Osteocyte (in vitro differentiated cells): ENCODE data around the gene CD207. TPM values are rescaled to one million over a fixed set of nuclear protein-coding genes. Genes with fewer than 3 reads are reported as not detected.

Source experiments
- DNase-seq: peaks from one replicate; pipeline ENCODE4 v3.0.0; 2021; ENCODE audit warnings: mixed read lengths; ENCODE audit not compliant: unreplicated experiment; ENCODE audit errors: extremely low spot score
- H3K27ac Mint-ChIP-seq: one replicate; pipeline ENCODE4 v1.8.0; 2021; ENCODE audit warnings: mild to moderate bottlenecking, mixed read lengths; ENCODE audit not compliant: unreplicated experiment
- H3K27me3 Mint-ChIP-seq: one replicate; pipeline ENCODE4 v1.8.0; 2021; ENCODE audit warnings: mixed read lengths; ENCODE audit not compliant: unreplicated experiment
- H3K36me3 Mint-ChIP-seq: one replicate; pipeline ENCODE4 v1.8.0; 2021; ENCODE audit warnings: mixed read lengths; ENCODE audit not compliant: unreplicated experiment
- H3K4me1 Mint-ChIP-seq: one replicate; pipeline ENCODE4 v1.8.0; 2021; ENCODE audit warnings: mixed read lengths; ENCODE audit not compliant: unreplicated experiment
- H3K4me3 Mint-ChIP-seq: one replicate; pipeline ENCODE4 v1.8.0; 2021; ENCODE audit warnings: mild to moderate bottlenecking, moderate library complexity, mixed read lengths; ENCODE audit not compliant: unreplicated experiment
- H3K9me3 Mint-ChIP-seq: one replicate; pipeline ENCODE4 v1.8.0; 2021; ENCODE audit warnings: mixed read lengths; ENCODE audit not compliant: unreplicated experiment
- CTCF ChIP-seq: fragments of 200-600 bp; sonication (generic); IDR thresholded peaks from 2 replicates; pipeline ENCODE4 v1.5.0; 2021; ENCODE audit warnings: antibody characterized with exemption, mild to moderate bottlenecking, moderate library complexity
- total RNA-seq: library from RNA; stranded (reverse); gene quantifications from 2 replicates; pipeline ENCODE4 v1.2.1, GENCODE V29; 2021

The CD207 gene
- total RNA-seq, 1 donor from 2014 or later = not detected

GRCh38 chr2:70823249-70823648 lies 12.4 kb downstream of the CD207 start:
- Mint-ChIP-seq H3K9me3 (no peaks in the 10 kb centered on the region), H3K36me3 (no peaks in the 10 kb centered on the region), H3K4me3 (no peak overlapping the region), H3K27ac (no peak overlapping the region), H3K4me1 (no peaks in the 10 kb centered on the region), H3K27me3 (peaks cover 20% of the 10 kb centered on the region)
- TF ChIP-seq CTCF = no peak
- no peak for DNase-seq

DNA sequence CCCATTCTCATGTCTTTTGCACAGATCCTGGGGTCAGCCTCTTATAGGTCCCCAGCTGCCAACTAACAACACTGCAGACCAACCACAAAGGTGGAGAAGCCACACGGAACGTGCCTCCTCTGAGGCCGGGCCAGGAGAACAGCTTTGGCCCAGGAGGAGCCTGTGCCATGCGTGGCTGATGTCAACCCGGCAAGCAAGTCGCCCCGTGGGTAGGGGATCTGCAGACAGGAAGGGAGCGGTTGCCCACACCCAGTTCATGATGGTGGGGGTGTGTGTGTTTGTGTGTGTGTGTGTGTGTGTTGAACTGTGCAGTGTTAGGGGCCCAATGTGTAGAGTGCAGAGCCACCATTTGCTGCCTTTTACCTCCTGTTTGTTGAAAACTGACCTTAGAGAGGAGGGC lies 12.8 kb downstream of the CD207 start:
- Mint-ChIP-seq H3K9me3 (no peaks in the 10 kb centered on the region), H3K36me3 (no peaks in the 10 kb centered on the region), H3K4me1 (no peaks in the 10 kb centered on the region), H3K27ac (no peak overlapping the region), H3K4me3 (no peak overlapping the region), H3K27me3 (peaks cover 23% of the 10 kb centered on the region)
- TF ChIP-seq CTCF = no peak
- DNase-seq = no peak

DNA sequence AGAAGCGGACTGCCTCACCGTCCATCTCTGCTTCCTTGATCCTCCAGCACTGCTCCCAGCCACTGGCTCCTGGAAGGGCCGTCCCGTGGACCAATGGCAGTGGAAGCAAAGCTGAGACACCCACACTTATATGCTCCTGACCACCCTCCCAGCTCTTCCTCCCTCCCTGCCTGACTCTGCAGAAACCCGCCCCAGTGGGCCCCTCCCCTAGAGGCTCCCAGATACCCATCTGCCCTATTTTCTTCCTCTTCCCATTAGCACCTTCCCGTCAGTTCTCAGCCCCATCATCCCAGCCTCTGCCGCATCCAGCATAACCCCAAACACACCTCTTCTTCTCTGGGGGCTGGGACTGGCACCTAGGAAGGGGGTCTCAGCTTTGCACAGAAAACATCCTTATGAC lies 15.1 kb downstream of the CD207 start, which contains the start of gene CLEC4F:
CLEC4F (minus strand) TSS at position 101 of the 400 bp plus-strand sequence; CDS start at position 25, 76 bp downstream.
- Mint-ChIP-seq H3K4me1 (no peaks in the 10 kb centered on the region), H3K9me3 (no peaks in the 10 kb centered on the region), H3K4me3 (no peak within 1 kb of the TSS), H3K27ac (no peak within 1 kb of the TSS), H3K36me3 (no peaks in the 10 kb centered on the region), H3K27me3 (peaks cover 31% of the 10 kb centered on the region)
- no peak for DNase-seq
- no peak for TF ChIP-seq CTCF

GRCh38 chr2:70817284-70817954 lies 18.2 kb downstream of the CD207 start:
- DNase-seq = no peak
- TF ChIP-seq CTCF = no peak
- Mint-ChIP-seq H3K4me1 (no peaks in the 10 kb centered on the region), H3K36me3 (no peaks in the 10 kb centered on the region), H3K27me3 (peaks cover 36% of the 10 kb centered on the region), H3K4me3 (no peak overlapping the region), H3K27ac (no peak overlapping the region), H3K9me3 (no peaks in the 10 kb centered on the region)

DNA sequence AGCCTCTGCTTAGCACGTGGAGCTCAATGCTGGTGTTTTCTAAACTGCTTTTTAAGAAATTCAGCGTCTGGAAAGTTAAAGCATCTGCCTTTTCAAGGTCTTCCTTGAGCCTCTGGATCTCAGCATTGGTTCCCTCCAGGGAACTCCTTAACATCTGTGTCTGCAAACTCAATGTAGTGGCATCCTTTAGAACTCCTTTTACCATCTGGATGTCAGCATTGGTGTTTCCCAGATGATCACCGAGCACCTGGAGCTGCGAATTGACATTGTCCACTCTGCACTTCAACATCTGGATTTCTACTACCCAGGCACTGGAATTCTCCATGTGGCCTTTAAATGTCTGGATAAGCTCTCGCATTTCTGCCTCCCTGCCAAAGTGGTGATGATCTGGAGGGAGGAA lies 18.9 kb downstream of the CD207 start:
- Mint-ChIP-seq H3K27me3 (peaks cover 36% of the 10 kb centered on the region), H3K9me3 (no peaks in the 10 kb centered on the region), H3K27ac (no peak overlapping the region), H3K4me3 (no peak overlapping the region), H3K4me1 (no peaks in the 10 kb centered on the region), H3K36me3 (no peaks in the 10 kb centered on the region)
- no peak for TF ChIP-seq CTCF
- no peak for DNase-seq
